Nephron (organoid): ENCODE data around the gene ADARB2.

Experiments
- H3K27ac Mint-ChIP-seq, 3 experiments: 2 replicates each; pipeline ENCODE4 v1.8.0; 2020; ENCODE audit warnings: mixed read lengths in 3 of 3, mild to moderate bottlenecking in 2 of 3, moderate library complexity in 1 of 3
- H3K27me3 Mint-ChIP-seq: 2 replicates; pipeline ENCODE4 v1.8.0; 2021; ENCODE audit warnings: low read depth, mild to moderate bottlenecking, moderate library complexity, mixed read lengths
- H3K36me3 Mint-ChIP-seq: 2 replicates; pipeline ENCODE4 v1.8.0; 2020; ENCODE audit warnings: low read depth, mixed read lengths
- H3K4me1 Mint-ChIP-seq: 2 replicates; pipeline ENCODE4 v1.8.0; 2020; ENCODE audit warnings: mixed read lengths
- H3K4me3 Mint-ChIP-seq, 3 experiments: 2 replicates each; pipeline ENCODE4 v1.8.0; 2020; ENCODE audit warnings: mild to moderate bottlenecking in 3 of 3, mixed read lengths in 3 of 3, moderate library complexity in 2 of 3
- H3K9me3 Mint-ChIP-seq: 2 replicates; pipeline ENCODE4 v1.8.0; 2020; ENCODE audit warnings: mixed read lengths
- CTCF ChIP-seq, 3 experiments: fragments of 200-600 bp; sonication (generic); IDR thresholded peaks; one replicate each; pipeline ENCODE4 v1.5.0; 2021; ENCODE audit warnings: antibody characterized with exemption in 3 of 3; ENCODE audit not compliant: unreplicated experiment in 3 of 3

The ADARB2 gene

GRCh38 chr10:1536341-1536740, 201.0 kb downstream of the ADARB2 start:
- TF ChIP-seq CTCF (IDR thresholded peaks at IDR 0.05; ENCODE audit: unreplicated experiment in 3 of 3): no peak
- no peaks in the 10 kb centered on the region for H3K9me3 Mint-ChIP-seq
- H3K4me3 Mint-ChIP-seq: no peak overlapping the region
- no peak overlapping the region for H3K27ac Mint-ChIP-seq
- peaks cover 31% of the 10 kb centered on the region for H3K27me3 Mint-ChIP-seq
- H3K4me1 Mint-ChIP-seq: peaks cover 4% of the 10 kb centered on the region
- H3K36me3 Mint-ChIP-seq: no peaks in the 10 kb centered on the region

GRCh38 chr10:1535301-1535965, 201.9 kb downstream of the ADARB2 start:
- Mint-ChIP-seq H3K27me3 (peaks cover 36% of the 10 kb centered on the region), H3K36me3 (no peaks in the 10 kb centered on the region), H3K27ac (no peak overlapping the region), H3K4me3 (no peak overlapping the region), H3K9me3 (no peaks in the 10 kb centered on the region), H3K4me1 (peaks cover 4% of the 10 kb centered on the region)
- no peak for TF ChIP-seq CTCF (IDR thresholded peaks at IDR 0.05; ENCODE audit: unreplicated experiment in 3 of 3)

- no peak for TF ChIP-seq CTCF (IDR thresholded peaks at IDR 0.05; ENCODE audit: unreplicated experiment in 3 of 3)
- no peak overlapping the region for H3K4me3 Mint-ChIP-seq
- no peaks in the 10 kb centered on the region for H3K36me3 Mint-ChIP-seq
- no peak overlapping the region for H3K27ac Mint-ChIP-seq
- H3K9me3 Mint-ChIP-seq: no peaks in the 10 kb centered on the region
- H3K4me1 Mint-ChIP-seq: peaks cover 4% of the 10 kb centered on the region
- H3K27me3 Mint-ChIP-seq: peaks cover 39% of the 10 kb centered on the region
These were observed 202.5 kb downstream of the ADARB2 start for GRCh38 chr10:1534820-1535219.

- H3K27me3 Mint-ChIP-seq: peaks cover 26% of the 10 kb centered on the region
- no peak for TF ChIP-seq CTCF (IDR thresholded peaks at IDR 0.05; ENCODE audit: unreplicated experiment in 3 of 3)
- H3K4me3 Mint-ChIP-seq: no peak overlapping the region
These were observed 204.7 kb downstream of the ADARB2 start for GRCh38 chr10:1532636-1533035.

GRCh38 chr10:1531883-1532597, 205.3 kb downstream of the ADARB2 start:
- Mint-ChIP-seq H3K9me3 (no peaks in the 10 kb centered on the region), H3K4me1 (peaks cover 4% of the 10 kb centered on the region), H3K36me3 (no peaks in the 10 kb centered on the region), H3K27ac (no peak overlapping the region), H3K27me3 (peaks cover 23% of the 10 kb centered on the region), H3K4me3 (no peak overlapping the region)
- no peak for TF ChIP-seq CTCF (IDR thresholded peaks at IDR 0.05; ENCODE audit: unreplicated experiment in 3 of 3)

More at GRCh38 chr10:1532636-1533035, 204.7 kb downstream of the ADARB2 start:
- peaks cover 4% of the 10 kb centered on the region for H3K4me1 Mint-ChIP-seq
- H3K9me3 Mint-ChIP-seq: no peaks in the 10 kb centered on the region
- H3K36me3 Mint-ChIP-seq: no peaks in the 10 kb centered on the region
- H3K27ac Mint-ChIP-seq: no peak overlapping the region
